Nephron (organoid): Measurements from ENCODE around the gene SMARCD1.

Source experiments
- H3K27ac Mint-ChIP-seq, 3 experiments: 2 replicates each; pipeline ENCODE4 v1.8.0; 2020; ENCODE audit warnings: mixed read lengths in 3 of 3, mild to moderate bottlenecking in 2 of 3, moderate library complexity in 1 of 3
- H3K27me3 Mint-ChIP-seq: 2 replicates; pipeline ENCODE4 v1.8.0; 2021; ENCODE audit warnings: low read depth, mild to moderate bottlenecking, moderate library complexity, mixed read lengths
- H3K36me3 Mint-ChIP-seq: 2 replicates; pipeline ENCODE4 v1.8.0; 2020; ENCODE audit warnings: low read depth, mixed read lengths
- H3K4me1 Mint-ChIP-seq: 2 replicates; pipeline ENCODE4 v1.8.0; 2020; ENCODE audit warnings: mixed read lengths
- H3K4me3 Mint-ChIP-seq, 3 experiments: 2 replicates each; pipeline ENCODE4 v1.8.0; 2020; ENCODE audit warnings: mild to moderate bottlenecking in 3 of 3, mixed read lengths in 3 of 3, moderate library complexity in 2 of 3
- H3K9me3 Mint-ChIP-seq: 2 replicates; pipeline ENCODE4 v1.8.0; 2020; ENCODE audit warnings: mixed read lengths
- TF ChIP-seq, protein P1 (sequence below), 3 experiments: fragments of 200-600 bp; sonication (generic); IDR thresholded peaks; one replicate each; pipeline ENCODE4 v1.5.0; 2021; ENCODE audit warnings: antibody characterized with exemption in 3 of 3; ENCODE audit not compliant: unreplicated experiment in 3 of 3

SMARCD1 gene

DNA sequence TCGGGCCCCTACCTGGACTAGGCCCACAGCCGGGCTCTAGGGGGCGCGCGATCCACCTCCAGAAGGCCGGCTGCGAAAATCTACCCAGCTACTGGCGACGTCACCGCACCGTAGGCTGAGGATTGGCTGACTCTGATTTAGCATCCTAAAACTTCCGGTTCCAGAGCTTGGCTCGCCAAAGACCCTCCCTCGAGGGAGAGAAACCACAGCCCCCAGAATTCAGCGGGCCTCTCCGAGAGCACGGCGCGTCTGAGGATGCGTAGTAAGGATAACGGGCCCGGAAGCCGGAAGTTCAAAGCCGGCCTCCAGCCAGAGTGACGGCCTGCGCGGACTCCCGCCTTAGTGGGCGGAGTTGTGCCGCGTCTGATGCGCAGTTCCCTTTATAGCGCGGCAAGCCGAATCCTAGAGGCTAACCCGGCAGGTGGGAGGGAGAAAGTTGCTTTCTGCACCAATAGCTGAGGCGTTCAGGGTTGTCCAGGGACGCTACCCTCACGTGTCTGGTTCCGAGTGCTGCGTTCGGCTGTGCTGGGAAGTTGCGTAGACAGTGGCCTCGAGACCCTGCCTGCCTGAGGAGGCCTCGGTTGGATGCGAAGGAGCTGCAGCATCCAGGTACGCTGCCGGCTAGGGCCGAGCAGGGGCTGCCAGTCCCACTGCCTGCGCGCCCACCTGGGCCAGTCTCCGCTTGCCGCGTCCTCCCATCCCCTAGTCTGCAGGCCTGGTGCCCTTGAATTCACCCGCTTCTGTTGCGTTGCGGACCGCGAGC lies 26.7 kb downstream of the SMARCD1 start, which contains the start of gene COX14:
Gene COX14, plus strand, starts transcription at position 544 of the 763 bp plus-strand sequence. CDS start 7,808 bp downstream, outside the sequence.
- peak within 1 kb of the TSS; percentile 96 to 98 (median 98) for H3K4me3 Mint-ChIP-seq
- TF ChIP-seq, protein P1, sequence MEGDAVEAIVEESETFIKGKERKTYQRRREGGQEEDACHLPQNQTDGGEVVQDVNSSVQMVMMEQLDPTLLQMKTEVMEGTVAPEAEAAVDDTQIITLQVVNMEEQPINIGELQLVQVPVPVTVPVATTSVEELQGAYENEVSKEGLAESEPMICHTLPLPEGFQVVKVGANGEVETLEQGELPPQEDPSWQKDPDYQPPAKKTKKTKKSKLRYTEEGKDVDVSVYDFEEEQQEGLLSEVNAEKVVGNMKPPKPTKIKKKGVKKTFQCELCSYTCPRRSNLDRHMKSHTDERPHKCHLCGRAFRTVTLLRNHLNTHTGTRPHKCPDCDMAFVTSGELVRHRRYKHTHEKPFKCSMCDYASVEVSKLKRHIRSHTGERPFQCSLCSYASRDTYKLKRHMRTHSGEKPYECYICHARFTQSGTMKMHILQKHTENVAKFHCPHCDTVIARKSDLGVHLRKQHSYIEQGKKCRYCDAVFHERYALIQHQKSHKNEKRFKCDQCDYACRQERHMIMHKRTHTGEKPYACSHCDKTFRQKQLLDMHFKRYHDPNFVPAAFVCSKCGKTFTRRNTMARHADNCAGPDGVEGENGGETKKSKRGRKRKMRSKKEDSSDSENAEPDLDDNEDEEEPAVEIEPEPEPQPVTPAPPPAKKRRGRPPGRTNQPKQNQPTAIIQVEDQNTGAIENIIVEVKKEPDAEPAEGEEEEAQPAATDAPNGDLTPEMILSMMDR (IDR thresholded peaks at IDR 0.05; ENCODE audit: unreplicated experiment in 3 of 3): peak; percentile 92 to 96 (median 94)
- H3K27me3 Mint-ChIP-seq: no peaks in the 10 kb centered on the region
- H3K36me3 Mint-ChIP-seq: peaks cover 9% of the 10 kb centered on the region
- peak within 1 kb of the TSS; percentile 86 to 98 (median 93) for H3K27ac Mint-ChIP-seq
- no peaks in the 10 kb centered on the region for H3K9me3 Mint-ChIP-seq
- H3K4me1 Mint-ChIP-seq: peaks cover 43% of the 10 kb centered on the region

DNA sequence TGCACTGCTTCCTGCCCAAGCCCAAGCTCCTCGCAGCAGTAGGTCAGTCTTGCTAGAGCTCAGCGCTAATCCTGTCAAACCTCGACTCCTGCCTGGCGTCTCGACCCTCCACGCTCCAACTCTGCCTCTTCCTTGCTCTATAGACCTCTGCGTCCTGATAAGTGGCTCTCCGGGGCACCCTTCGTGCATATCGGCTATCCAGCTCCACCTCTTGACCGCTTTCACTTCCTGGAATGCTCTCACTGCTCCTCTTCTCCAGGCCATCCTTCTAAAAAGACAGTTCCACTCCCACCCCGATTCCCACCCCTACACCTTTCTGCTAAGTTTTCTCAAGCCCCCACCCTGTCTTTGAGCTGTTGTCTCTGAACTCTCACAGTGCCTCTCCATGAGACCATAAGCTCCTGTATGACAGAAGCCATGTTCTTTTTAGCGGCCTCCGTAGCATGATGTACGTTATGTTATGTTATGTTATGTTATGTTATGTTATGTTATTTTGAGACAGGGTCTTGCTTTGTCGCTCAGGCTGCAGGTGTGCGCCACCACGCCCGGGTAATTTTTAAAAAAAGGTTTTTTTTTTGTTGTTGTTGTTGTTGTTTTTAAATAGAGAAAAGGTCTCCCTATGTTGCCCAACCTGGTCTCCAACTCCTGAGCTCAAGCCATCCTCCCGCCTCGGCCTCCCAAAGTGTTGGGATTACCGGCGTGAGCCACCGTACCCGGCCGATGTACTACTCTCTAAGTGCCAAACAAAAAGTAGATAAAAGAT lies 27.5 kb downstream of the SMARCD1 start:
- peak overlapping the region; percentile 86 to 98 (median 93) for H3K27ac Mint-ChIP-seq
- H3K27me3 Mint-ChIP-seq: no peaks in the 10 kb centered on the region
- H3K4me3 Mint-ChIP-seq: peak overlapping the region; percentile 96 to 98 (median 98)
- H3K4me1 Mint-ChIP-seq: peaks cover 43% of the 10 kb centered on the region
- TF ChIP-seq, protein P1 (IDR thresholded peaks at IDR 0.05; ENCODE audit: unreplicated experiment in 3 of 3): no peak
- H3K9me3 Mint-ChIP-seq: no peaks in the 10 kb centered on the region
- peaks cover 9% of the 10 kb centered on the region for H3K36me3 Mint-ChIP-seq

DNA sequence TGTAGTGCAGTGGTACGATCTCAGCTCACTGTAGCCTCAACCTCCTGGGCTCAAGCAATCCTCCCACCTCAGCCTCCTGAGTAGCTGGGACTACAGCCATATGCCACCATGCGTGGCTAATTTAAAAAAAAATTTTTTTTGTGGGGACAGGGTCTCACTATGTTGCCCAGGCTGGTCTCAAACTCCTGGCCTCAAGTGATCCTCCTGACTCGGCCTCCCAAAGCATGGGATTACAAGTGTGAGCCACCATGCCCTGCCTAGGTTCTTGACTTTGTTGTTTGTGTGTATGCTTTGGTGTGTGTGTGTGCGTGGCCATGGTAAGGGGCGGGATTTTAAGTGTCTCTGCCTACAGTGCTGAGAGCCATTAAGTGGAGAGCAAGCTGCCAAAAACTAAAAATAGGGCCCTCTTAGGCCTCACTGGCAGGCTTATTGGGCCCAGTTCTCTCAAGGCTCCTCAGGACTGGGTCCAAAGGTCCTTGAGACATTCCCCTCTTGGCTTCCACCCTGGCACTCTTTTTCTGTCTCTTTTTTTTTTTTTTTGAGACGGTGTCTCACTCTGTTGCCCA lies 32.0 kb downstream of the SMARCD1 start:
- Mint-ChIP-seq H3K27ac (no peak overlapping the region), H3K9me3 (no peaks in the 10 kb centered on the region)

DNA sequence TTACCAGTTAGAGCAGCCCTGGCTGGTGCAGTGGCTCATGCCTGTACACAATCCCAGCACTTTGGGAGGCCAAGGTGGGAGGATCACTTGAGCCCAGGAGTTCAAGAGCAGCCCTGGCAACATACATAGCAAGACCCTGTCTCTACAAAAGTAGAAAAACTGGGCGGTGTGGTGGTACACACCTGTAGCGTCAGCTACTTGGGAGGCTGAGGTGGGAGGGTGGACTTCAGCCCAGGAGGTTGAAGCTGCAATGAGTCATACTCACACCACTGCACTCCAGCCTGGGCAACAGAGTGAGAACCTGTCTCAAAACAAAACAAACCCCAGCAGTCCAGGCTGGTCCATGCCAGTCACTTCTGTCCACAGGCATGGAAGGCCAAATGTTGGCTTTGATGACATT lies 34.2 kb downstream of the SMARCD1 start:
- Mint-ChIP-seq H3K9me3 (no peaks in the 10 kb centered on the region), H3K27me3 (no peaks in the 10 kb centered on the region), H3K27ac (no peak overlapping the region), H3K36me3 (peaks cover 31% of the 10 kb centered on the region), H3K4me1 (peaks cover 13% of the 10 kb centered on the region), H3K4me3 (no peak overlapping the region)
- TF ChIP-seq, protein P1 (IDR thresholded peaks at IDR 0.05; ENCODE audit: unreplicated experiment in 3 of 3): no peak

More for the DNA sequence above, 32.0 kb downstream of the SMARCD1 start:
- Mint-ChIP-seq H3K4me3 (peak overlapping the region; percentile 44 to 54 (median 52)), H3K36me3 (peaks cover 19% of the 10 kb centered on the region), H3K4me1 (peaks cover 15% of the 10 kb centered on the region), H3K27me3 (no peaks in the 10 kb centered on the region)
- TF ChIP-seq, protein P1 (IDR thresholded peaks at IDR 0.05; ENCODE audit: unreplicated experiment in 3 of 3): no peak

DNA sequence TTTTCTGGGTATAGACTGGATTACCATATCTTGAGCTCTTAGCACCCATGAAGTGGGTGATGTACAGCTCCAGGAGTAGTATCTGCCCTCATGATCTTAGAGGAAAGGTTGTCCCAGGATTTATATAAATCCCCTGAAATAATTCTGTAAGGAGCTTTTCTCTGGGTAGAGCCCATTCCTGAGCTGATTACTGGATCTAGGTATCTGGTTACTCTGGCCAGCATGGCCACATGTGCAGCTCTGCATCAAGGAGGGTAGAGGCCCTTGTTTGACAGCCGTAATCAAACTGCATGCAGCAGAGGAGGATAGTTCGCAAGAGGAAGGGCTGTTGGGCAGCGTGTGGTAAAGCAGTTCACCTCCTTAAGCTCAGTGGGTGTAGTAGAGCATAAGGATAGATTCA lies 35.4 kb downstream of the SMARCD1 start:
- Mint-ChIP-seq H3K4me3 (no peak overlapping the region), H3K4me1 (peaks cover 9% of the 10 kb centered on the region), H3K27me3 (no peaks in the 10 kb centered on the region), H3K27ac (no peak overlapping the region), H3K9me3 (no peaks in the 10 kb centered on the region), H3K36me3 (peaks cover 35% of the 10 kb centered on the region)
- TF ChIP-seq, protein P1 (IDR thresholded peaks at IDR 0.05; ENCODE audit: unreplicated experiment in 3 of 3): no peak
